Fibroblast of lung (primary cell): ENCODE measurements around the gene SMARCD1. TPM values are rescaled to one million over a fixed set of nuclear protein-coding genes. Genes with fewer than 3 reads are reported as not detected.

Experiments used
- DNase-seq, 2 donors: peaks; one replicate each; pipeline versions ENCODE4 v3.0.0 to v3.0.0-alpha.2; 2010; ENCODE audit warnings: low read depth in 2 of 2
- H2AFZ ChIP-seq: 2 replicates; pipeline ENCODE4 v1.5.1; 2012; ENCODE audit warnings: low read length, control low read depth, inconsistent platforms
- H3K27ac ChIP-seq: 2 replicates; pipeline ENCODE4 v1.5.1; 2011; ENCODE audit warnings: low read length, control low read depth; ENCODE audit not compliant: insufficient read depth
- H3K27me3 ChIP-seq: 2 replicates; pipeline ENCODE4 v1.5.1; 2011; ENCODE audit warnings: mild to moderate bottlenecking, low read length; ENCODE audit not compliant: control insufficient read depth, insufficient read depth
- H3K36me3 ChIP-seq: 2 replicates; pipeline ENCODE4 v1.5.1; 2011; ENCODE audit warnings: low read length; ENCODE audit not compliant: control insufficient read depth, insufficient read depth
- H3K4me1 ChIP-seq: 2 replicates; pipeline ENCODE4 v1.5.1; 2011; ENCODE audit warnings: low read length; ENCODE audit not compliant: control insufficient read depth, insufficient read depth; ENCODE audit errors: extremely low read depth
- H3K4me2 ChIP-seq: 2 replicates; pipeline ENCODE4 v1.5.1; 2011; ENCODE audit warnings: low read length, control low read depth; ENCODE audit not compliant: insufficient read depth; ENCODE audit errors: extremely low read depth
- H3K4me3 ChIP-seq, 4 experiments: fragments of 200-600 bp in 1 of 4; sonication (generic) in 1 of 4; replicated peaks in 1 of 4; 2 replicates each; pipeline ENCODE4 v1.5.1; 2011 to 2016; ENCODE audit warnings: low read length in 4 of 4, low read depth in 3 of 4, mild to moderate bottlenecking in 3 of 4, control low read depth in 2 of 4, inconsistent platforms in 1 of 4, mixed read lengths in 1 of 4; ENCODE audit not compliant: insufficient read depth in 1 of 4; ENCODE audit errors: control extremely low read depth in 1 of 4
- H3K79me2 ChIP-seq: 2 replicates; pipeline ENCODE4 v1.5.1; 2012; ENCODE audit warnings: mild to moderate bottlenecking, low read length, inconsistent platforms; ENCODE audit not compliant: control insufficient read depth, insufficient read depth
- H3K9ac ChIP-seq: 2 replicates; pipeline ENCODE4 v1.5.1; 2011; ENCODE audit warnings: mild to moderate bottlenecking, low read length, control low read depth; ENCODE audit not compliant: insufficient read depth
- H3K9me3 ChIP-seq: 2 replicates; pipeline ENCODE4 v1.5.1; 2012; ENCODE audit warnings: low read depth, low read length; ENCODE audit not compliant: control insufficient read depth, insufficient read depth
- H4K20me1 ChIP-seq: 2 replicates; pipeline ENCODE4 v1.5.1; 2011; ENCODE audit warnings: low read length; ENCODE audit not compliant: control insufficient read depth, insufficient read depth; ENCODE audit errors: extremely low read depth
- EZH2 ChIP-seq: IDR thresholded peaks from 2 replicates; pipeline ENCODE4 v1.5.1; 2012; ENCODE audit warnings: low read length, control low read depth, mild to moderate bottlenecking; ENCODE audit errors: missing control alignments
- polyA plus RNA-seq, 2 donors: library from polyadenylated mRNA; depleted of rRNA in 1 of 2; stranded (reverse) in 1 of 2; unstranded in 1 of 2; fragments of >200 nt; gene quantifications; 2 replicates each; pipeline ENCODE4 v1.2.1, GENCODE V29; 2011 to 2012; ENCODE audit warnings: missing spikeins in 1 of 2
- total RNA-seq: library from RNA; depleted of rRNA; stranded (reverse); fragments of >200 nt; gene quantifications from 2 replicates; pipeline ENCODE4 v1.2.1, GENCODE V29; 2014
- TF ChIP-seq, protein P1 (sequence below), 2 donors: IDR thresholded peaks in 1 of 2; conservative IDR thresholded peaks in 1 of 2; 1 replicate in 1 of 2; 2 replicates in 1 of 2; pipeline ENCODE4 v1.5.1; 2011 to 2012; ENCODE audit warnings: low read length in 2 of 2, control low read depth in 1 of 2, inconsistent platforms in 1 of 2, low read depth in 1 of 2, mild to moderate bottlenecking in 1 of 2

The SMARCD1 gene
- total and polyA plus RNA-seq, 2 donors (not counting 1 experiment from before 2014, with no cell fraction given), result 30.5 to 34.3 TPM

DNA sequence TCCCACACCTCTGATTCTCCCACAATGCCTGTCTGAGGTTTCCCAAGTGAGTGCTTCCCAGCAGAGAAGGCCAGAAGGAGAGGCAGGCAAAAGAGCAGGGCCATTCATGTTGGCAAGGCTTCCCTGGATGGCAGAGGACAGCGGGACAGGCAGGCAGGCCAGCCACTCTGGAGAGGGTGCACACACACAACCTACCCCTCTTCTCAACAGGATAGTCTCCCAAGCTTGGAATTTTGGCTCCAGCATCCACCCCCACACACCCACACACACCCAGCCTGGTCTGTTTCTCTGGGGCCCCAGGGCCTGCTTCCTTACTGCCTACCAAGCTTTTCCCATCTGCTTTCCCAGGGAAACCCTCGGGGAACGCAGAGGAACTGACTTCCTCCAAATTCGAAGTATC is 44.5 kb upstream of the SMARCD1 start:
- Histone ChIP-seq H3K4me3 (no peak overlapping the region), H3K4me1 (no peaks in the 10 kb centered on the region), H3K79me2 (no peaks in the 10 kb centered on the region), H3K27ac (no peak overlapping the region), H3K9ac (no peak overlapping the region), H3K4me2 (no peak overlapping the region), H3K36me3 (no peaks in the 10 kb centered on the region), H3K27me3 (peaks cover 3% of the 10 kb centered on the region), H3K9me3 (no peaks in the 10 kb centered on the region), H4K20me1 (no peaks in the 10 kb centered on the region), H2AFZ (no peak overlapping the region)
- no peak for DNase-seq
- no peak for TF ChIP-seq EZH2
- TF ChIP-seq, protein P1, sequence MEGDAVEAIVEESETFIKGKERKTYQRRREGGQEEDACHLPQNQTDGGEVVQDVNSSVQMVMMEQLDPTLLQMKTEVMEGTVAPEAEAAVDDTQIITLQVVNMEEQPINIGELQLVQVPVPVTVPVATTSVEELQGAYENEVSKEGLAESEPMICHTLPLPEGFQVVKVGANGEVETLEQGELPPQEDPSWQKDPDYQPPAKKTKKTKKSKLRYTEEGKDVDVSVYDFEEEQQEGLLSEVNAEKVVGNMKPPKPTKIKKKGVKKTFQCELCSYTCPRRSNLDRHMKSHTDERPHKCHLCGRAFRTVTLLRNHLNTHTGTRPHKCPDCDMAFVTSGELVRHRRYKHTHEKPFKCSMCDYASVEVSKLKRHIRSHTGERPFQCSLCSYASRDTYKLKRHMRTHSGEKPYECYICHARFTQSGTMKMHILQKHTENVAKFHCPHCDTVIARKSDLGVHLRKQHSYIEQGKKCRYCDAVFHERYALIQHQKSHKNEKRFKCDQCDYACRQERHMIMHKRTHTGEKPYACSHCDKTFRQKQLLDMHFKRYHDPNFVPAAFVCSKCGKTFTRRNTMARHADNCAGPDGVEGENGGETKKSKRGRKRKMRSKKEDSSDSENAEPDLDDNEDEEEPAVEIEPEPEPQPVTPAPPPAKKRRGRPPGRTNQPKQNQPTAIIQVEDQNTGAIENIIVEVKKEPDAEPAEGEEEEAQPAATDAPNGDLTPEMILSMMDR (conservative IDR thresholded peaks at IDR 0.05 in 1 of 2, IDR thresholded peaks at IDR 0.05 in 1 of 2; ENCODE audit: low read depth in 1 of 2, low read length in 2 of 2), result no peak

GRCh38 chr12:50041062-50041860 is 43.9 kb upstream of the SMARCD1 start:
- Histone ChIP-seq H3K4me3 (no peak overlapping the region), H4K20me1 (no peaks in the 10 kb centered on the region), H2AFZ (no peak overlapping the region), H3K9me3 (no peaks in the 10 kb centered on the region), H3K27ac (no peak overlapping the region), H3K36me3 (no peaks in the 10 kb centered on the region), H3K4me2 (no peak overlapping the region), H3K4me1 (no peaks in the 10 kb centered on the region), H3K79me2 (no peaks in the 10 kb centered on the region), H3K9ac (no peak overlapping the region), H3K27me3 (no peaks in the 10 kb centered on the region)
- TF ChIP-seq, protein P1 (conservative IDR thresholded peaks at IDR 0.05 in 1 of 2, IDR thresholded peaks at IDR 0.05 in 1 of 2; ENCODE audit: low read depth in 1 of 2, low read length in 2 of 2), result no peak
- TF ChIP-seq EZH2, result no peak
- DNase-seq, result no peak

DNA sequence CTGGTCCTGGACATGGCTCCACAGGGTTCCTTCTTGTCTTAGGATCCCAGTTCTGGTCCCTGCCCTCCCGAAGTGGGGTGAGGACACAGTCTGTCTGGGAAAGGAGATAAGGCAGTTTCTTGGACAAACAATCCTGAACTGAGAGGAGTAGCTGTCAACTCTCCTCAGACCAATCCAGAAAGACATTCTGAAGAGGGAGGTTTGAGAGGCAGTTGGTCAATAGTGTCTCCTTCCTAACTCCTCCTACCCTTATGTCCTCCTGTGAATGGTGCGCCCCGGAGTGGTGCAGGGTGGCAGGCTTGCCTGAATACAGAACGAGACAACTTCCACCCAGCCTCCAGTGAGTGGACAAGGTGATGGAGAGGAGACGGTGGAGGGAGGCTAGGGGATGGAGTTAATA is 43.2 kb upstream of the SMARCD1 start:
- no peak overlapping the region for H3K4me2 ChIP-seq
- no peaks in the 10 kb centered on the region for H3K27me3 ChIP-seq
- H3K9me3 ChIP-seq, result no peaks in the 10 kb centered on the region
- no peaks in the 10 kb centered on the region for H3K79me2 ChIP-seq
- no peak overlapping the region for H3K4me3 ChIP-seq
- no peak for DNase-seq
- H3K4me1 ChIP-seq, result no peaks in the 10 kb centered on the region
- H3K27ac ChIP-seq, result no peak overlapping the region
- H4K20me1 ChIP-seq, result no peaks in the 10 kb centered on the region
- peak; percentile 51 for TF ChIP-seq EZH2
- TF ChIP-seq, protein P1 (conservative IDR thresholded peaks at IDR 0.05 in 1 of 2, IDR thresholded peaks at IDR 0.05 in 1 of 2; ENCODE audit: low read depth in 1 of 2, low read length in 2 of 2), result no peak
- H3K9ac ChIP-seq, result no peak overlapping the region
- no peak overlapping the region for H2AFZ ChIP-seq
- H3K36me3 ChIP-seq, result no peaks in the 10 kb centered on the region
